Lower leg skin (tissue), 3 donors: ENCODE results near the gene HMGCS1.

Experiments used
- POLR2A ChIP-seq, 2 donors: fragments of 450-650 bp; IDR thresholded peaks; one replicate each; pipeline ENCODE4 v1.6.1; 2016 to 2017; ENCODE audit warnings: antibody characterized with exemption in 2 of 2, mild to moderate bottlenecking in 1 of 2, moderate library complexity in 1 of 2
- TF ChIP-seq, protein P1 (sequence below), 3 donors: fragments of 450-650 bp; IDR thresholded peaks; one replicate each; pipeline ENCODE4 v1.5.1; 2016; ENCODE audit warnings: antibody characterized with exemption in 3 of 3, mild to moderate bottlenecking in 3 of 3, moderate library complexity in 2 of 3

DNA sequence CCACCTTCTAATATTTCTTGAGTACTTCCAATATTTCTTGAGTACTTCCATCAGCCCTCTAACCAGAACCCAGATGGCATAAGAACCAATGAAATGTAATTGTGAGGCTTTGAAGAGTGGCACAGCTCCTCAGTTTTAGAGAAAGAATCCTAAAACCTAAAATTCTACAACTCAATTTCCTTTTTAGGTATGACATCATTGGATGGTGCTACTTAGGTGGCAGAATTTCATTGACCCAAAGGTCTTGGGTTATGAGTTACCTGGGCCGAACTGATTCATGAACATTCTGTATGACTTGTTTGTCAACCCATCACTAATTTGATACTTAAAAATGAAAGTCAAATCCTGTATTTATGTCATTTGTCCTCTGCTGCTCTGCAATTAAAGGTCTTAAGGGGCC is 13.1 kb downstream of the HMGCS1 start:
- TF ChIP-seq, protein P1, sequence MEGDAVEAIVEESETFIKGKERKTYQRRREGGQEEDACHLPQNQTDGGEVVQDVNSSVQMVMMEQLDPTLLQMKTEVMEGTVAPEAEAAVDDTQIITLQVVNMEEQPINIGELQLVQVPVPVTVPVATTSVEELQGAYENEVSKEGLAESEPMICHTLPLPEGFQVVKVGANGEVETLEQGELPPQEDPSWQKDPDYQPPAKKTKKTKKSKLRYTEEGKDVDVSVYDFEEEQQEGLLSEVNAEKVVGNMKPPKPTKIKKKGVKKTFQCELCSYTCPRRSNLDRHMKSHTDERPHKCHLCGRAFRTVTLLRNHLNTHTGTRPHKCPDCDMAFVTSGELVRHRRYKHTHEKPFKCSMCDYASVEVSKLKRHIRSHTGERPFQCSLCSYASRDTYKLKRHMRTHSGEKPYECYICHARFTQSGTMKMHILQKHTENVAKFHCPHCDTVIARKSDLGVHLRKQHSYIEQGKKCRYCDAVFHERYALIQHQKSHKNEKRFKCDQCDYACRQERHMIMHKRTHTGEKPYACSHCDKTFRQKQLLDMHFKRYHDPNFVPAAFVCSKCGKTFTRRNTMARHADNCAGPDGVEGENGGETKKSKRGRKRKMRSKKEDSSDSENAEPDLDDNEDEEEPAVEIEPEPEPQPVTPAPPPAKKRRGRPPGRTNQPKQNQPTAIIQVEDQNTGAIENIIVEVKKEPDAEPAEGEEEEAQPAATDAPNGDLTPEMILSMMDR (IDR thresholded peaks at IDR 0.05): no peak
- TF ChIP-seq POLR2A (IDR thresholded peaks at IDR 0.05): no peak
